Endodermal cell (in vitro differentiated cells): ENCODE results near the gene PIP5K1B. TPM values are rescaled to one million over a fixed set of nuclear protein-coding genes. Genes with fewer than 3 reads are reported as not detected.

Experiments used
- DNase-seq: peaks from one replicate; pipeline ENCODE4 v3.0.0-alpha.2; 2017
- H3K27ac ChIP-seq: 2 replicates; pipeline ENCODE4 v1.5.1; 2013; ENCODE audit warnings: mild to moderate bottlenecking, low read depth, low read length, moderate library complexity
- H3K27me3 ChIP-seq: 2 replicates; pipeline ENCODE4 v1.6.1; 2013; ENCODE audit warnings: mild to moderate bottlenecking, low read length, moderate library complexity; ENCODE audit not compliant: insufficient read depth, control insufficient read depth, poor library complexity, severe bottlenecking
- H3K36me3 ChIP-seq: 2 replicates; pipeline ENCODE4 v1.7.0; 2013; ENCODE audit warnings: mild to moderate bottlenecking, low read length, moderate library complexity; ENCODE audit not compliant: control insufficient read depth, insufficient read depth
- H3K4me1 ChIP-seq: one replicate; pipeline ENCODE4 v1.7.0; 2013; ENCODE audit warnings: low read length; ENCODE audit not compliant: control insufficient read depth, insufficient read depth
- H3K4me3 ChIP-seq: 2 replicates; pipeline ENCODE4 v1.5.1; 2013; ENCODE audit warnings: mild to moderate bottlenecking, low read length, moderate library complexity
- H3K9ac ChIP-seq: 2 replicates; pipeline ENCODE4 v1.6.1; 2013; ENCODE audit warnings: mild to moderate bottlenecking, low read length, moderate library complexity; ENCODE audit not compliant: poor library complexity, severe bottlenecking; ENCODE audit errors: extremely low read depth
- H3K9me3 ChIP-seq: 2 replicates; pipeline ENCODE4 v1.6.1; 2013; ENCODE audit warnings: mild to moderate bottlenecking, low read length, moderate library complexity; ENCODE audit not compliant: control insufficient read depth
- H3K27ac Mint-ChIP-seq: 2 replicates; pipeline ENCODE4 v1.8.0; 2020; ENCODE audit warnings: mixed read lengths
- H3K27me3 Mint-ChIP-seq: 2 replicates; pipeline ENCODE4 v1.8.0; 2021; ENCODE audit warnings: mild to moderate bottlenecking, mixed read lengths; ENCODE audit not compliant: insufficient read depth
- H3K36me3 Mint-ChIP-seq: 2 replicates; pipeline ENCODE4 v1.8.0; 2020; ENCODE audit warnings: low read depth, mixed read lengths
- H3K4me1 Mint-ChIP-seq: 2 replicates; pipeline ENCODE4 v1.8.0; 2020; ENCODE audit warnings: mixed read lengths
- H3K4me3 Mint-ChIP-seq: 2 replicates; pipeline ENCODE4 v1.8.0; 2020; ENCODE audit warnings: mild to moderate bottlenecking, moderate library complexity, mixed read lengths
- H3K9me3 Mint-ChIP-seq: 2 replicates; pipeline ENCODE4 v1.8.0; 2020; ENCODE audit warnings: mild to moderate bottlenecking, mixed read lengths
- WGBS, 2 experiments: methylation state at CpG; one replicate each; pipeline versions ENCODE4 v1.1.5 to v1.1.7; 2013; ENCODE audit warnings: missing lambda C conversion rate in 2 of 2, mixed read lengths in 1 of 2; ENCODE audit not compliant: insufficient coverage in 1 of 2, insufficient read length in 1 of 2; 5-methylcytosine and 5-hydroxymethylcytosine counted together
- total RNA-seq, 2 donors: library from RNA; stranded (reverse); fragmentation: NEBNext Ultra II Directional in 1 of 2; extraction: Animal tissue kit (Norgen Biotek cat#: 25700) in 1 of 2; gene quantifications; 2 replicates in 1 of 2; 3 replicates in 1 of 2; pipeline ENCODE4 v1.2.1, GENCODE V29; 2021
- TF ChIP-seq, protein P1 (sequence below): fragments of 200-600 bp; sonication (generic); conservative IDR thresholded peaks from 2 replicates; pipeline ENCODE4 v1.5.0; 2021; ENCODE audit warnings: antibody characterized with exemption, mild to moderate bottlenecking

The PIP5K1B gene
- total RNA-seq, 2 donors from 2014 or later, result 8.5 to 10.2 TPM

DNA sequence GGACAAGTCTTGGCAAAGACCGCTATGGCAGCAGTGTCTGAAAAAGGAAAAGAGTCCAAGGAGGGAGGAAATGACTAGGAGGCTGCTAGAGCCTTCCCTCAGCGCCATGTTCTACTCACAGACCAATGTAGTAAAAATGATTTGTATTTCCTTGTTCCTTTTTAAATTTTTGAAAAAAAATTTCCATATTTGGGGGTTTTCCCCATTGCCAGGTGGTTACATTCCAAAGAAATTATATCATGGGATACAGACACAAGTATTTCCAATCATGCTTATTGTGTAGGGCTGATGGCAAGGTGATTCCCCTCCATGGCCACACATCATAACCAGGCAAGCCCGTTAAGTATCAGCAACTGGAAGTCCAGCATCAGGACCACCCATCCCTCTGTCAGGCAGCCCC is 138.2 kb downstream of the PIP5K1B start:
- no peaks in the 10 kb centered on the region for H3K27me3 ChIP-seq
- no peaks in the 10 kb centered on the region for H3K9me3 ChIP-seq
- no peak overlapping the region for H3K4me3 ChIP-seq
- Mint-ChIP-seq H3K27ac (no peak overlapping the region), H3K9me3 (no peaks in the 10 kb centered on the region), H3K4me3 (no peak overlapping the region), H3K36me3 (peaks cover 3% of the 10 kb centered on the region), H3K4me1 (peaks cover 5% of the 10 kb centered on the region), H3K27me3 (no peaks in the 10 kb centered on the region)
- no peak overlapping the region for H3K27ac ChIP-seq
- TF ChIP-seq, protein P1, sequence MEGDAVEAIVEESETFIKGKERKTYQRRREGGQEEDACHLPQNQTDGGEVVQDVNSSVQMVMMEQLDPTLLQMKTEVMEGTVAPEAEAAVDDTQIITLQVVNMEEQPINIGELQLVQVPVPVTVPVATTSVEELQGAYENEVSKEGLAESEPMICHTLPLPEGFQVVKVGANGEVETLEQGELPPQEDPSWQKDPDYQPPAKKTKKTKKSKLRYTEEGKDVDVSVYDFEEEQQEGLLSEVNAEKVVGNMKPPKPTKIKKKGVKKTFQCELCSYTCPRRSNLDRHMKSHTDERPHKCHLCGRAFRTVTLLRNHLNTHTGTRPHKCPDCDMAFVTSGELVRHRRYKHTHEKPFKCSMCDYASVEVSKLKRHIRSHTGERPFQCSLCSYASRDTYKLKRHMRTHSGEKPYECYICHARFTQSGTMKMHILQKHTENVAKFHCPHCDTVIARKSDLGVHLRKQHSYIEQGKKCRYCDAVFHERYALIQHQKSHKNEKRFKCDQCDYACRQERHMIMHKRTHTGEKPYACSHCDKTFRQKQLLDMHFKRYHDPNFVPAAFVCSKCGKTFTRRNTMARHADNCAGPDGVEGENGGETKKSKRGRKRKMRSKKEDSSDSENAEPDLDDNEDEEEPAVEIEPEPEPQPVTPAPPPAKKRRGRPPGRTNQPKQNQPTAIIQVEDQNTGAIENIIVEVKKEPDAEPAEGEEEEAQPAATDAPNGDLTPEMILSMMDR, result no peak
- no peak overlapping the region for H3K9ac ChIP-seq
- 50 to 57% methylated on average over 1 to 2 of the region's 3 CpGs for WGBS, 2 experiments
- no peak for DNase-seq
- no peaks in the 10 kb centered on the region for H3K36me3 ChIP-seq
- no peaks in the 10 kb centered on the region for H3K4me1 ChIP-seq

DNA sequence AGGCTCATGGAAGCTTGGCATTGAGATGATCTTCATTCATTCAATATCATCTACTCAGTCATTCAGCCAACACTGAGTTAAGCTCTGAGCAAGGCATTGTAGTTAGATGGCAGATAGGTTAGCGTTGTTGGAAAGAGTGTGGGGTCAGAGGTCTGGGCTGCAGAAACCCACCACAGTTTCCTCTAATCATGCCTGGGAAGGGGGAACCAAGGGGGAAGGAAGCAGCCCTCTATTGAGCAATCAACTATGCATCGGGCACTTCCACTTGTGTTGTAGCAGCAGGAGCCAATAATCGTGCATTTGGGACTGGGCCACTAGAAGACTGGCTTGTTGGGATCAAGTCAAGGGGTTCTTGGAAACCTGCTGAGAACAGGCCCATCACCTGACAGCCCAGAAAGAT is 139.1 kb downstream of the PIP5K1B start:
- 98 to 100% methylated on average over 3 of the region's 3 CpGs for WGBS, 2 experiments
- Mint-ChIP-seq H3K4me1 (peaks cover 5% of the 10 kb centered on the region), H3K27me3 (no peaks in the 10 kb centered on the region), H3K27ac (no peak overlapping the region), H3K4me3 (no peak overlapping the region), H3K9me3 (no peaks in the 10 kb centered on the region), H3K36me3 (peaks cover 3% of the 10 kb centered on the region)
- no peaks in the 10 kb centered on the region for H3K9me3 ChIP-seq
- H3K4me3 ChIP-seq, result no peak overlapping the region
- H3K27ac ChIP-seq, result no peak overlapping the region
- H3K9ac ChIP-seq, result no peak overlapping the region
- H3K27me3 ChIP-seq, result no peaks in the 10 kb centered on the region
- no peak for DNase-seq
- no peaks in the 10 kb centered on the region for H3K4me1 ChIP-seq
- H3K36me3 ChIP-seq, result no peaks in the 10 kb centered on the region
- TF ChIP-seq, protein P1, result no peak

DNA sequence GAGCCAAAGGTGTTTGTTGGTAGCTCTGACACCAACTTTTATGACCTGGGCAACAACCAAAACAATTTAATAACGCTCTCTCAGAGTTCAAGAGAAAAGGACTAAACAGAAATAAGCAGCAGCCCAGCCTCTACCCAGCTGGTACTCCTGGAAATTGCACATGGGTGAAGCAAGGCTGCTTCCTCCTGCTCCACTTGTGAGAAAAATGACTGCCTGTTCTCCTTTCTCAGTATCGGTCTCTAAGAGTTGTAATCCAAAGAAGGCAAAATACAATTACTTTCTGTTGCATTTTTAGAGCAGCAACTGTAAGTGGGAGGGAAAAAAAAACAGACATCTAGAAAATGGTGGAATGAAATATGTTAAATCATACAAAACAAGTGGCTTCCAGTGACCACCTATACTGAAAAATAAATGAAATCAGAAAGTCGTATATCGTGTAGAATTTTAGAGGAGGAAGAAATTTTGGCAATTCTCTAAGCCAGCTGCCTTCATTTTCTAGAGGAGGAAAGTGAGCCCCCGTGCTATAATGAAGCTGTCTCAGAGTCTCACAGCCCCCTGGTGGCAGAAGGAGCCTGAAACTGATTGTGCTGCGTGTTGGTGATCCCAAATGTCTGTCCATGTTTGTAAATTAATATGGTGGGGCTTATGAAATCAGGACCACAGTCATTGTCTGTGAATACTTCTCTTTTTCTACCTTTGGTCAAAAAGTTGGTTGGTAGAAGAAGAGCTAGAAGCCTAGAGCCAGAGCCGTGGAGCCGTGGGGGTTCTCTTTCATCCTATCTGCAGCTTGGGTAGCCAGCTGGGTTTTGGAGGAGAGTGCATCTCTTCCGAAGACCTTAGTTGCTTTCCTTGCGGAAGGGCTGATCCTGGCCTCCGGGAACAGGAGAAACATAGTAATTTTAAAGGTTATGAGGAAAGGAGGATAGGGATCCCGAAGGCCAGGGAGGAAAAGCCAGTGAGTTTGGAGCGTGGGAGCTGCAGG is 139.9 kb downstream of the PIP5K1B start:
- Mint-ChIP-seq H3K27ac (no peak overlapping the region), H3K4me1 (peaks cover 5% of the 10 kb centered on the region)
- WGBS, 2 experiments, result 79 to 89% methylated on average over 7 to 13 of the region's 13 CpGs

More for the DNA sequence above, 139.9 kb downstream of the PIP5K1B start:
- Histone ChIP-seq H3K9ac (no peak overlapping the region), H3K9me3 (no peaks in the 10 kb centered on the region), H3K4me3 (no peak overlapping the region), H3K27me3 (no peaks in the 10 kb centered on the region), H3K4me1 (no peaks in the 10 kb centered on the region), H3K27ac (no peak overlapping the region), H3K36me3 (peaks cover 3% of the 10 kb centered on the region)
- DNase-seq, result peak; percentile 86
- Mint-ChIP-seq H3K9me3 (no peaks in the 10 kb centered on the region), H3K4me3 (no peak overlapping the region), H3K27me3 (no peaks in the 10 kb centered on the region), H3K36me3 (peaks cover under 1% of the 10 kb centered on the region)
- TF ChIP-seq, protein P1, result peak; percentile 95
